Endodermal cell (in vitro differentiated cells): Measurements from ENCODE around the gene COQ2. TPM values are rescaled to one million over a fixed set of nuclear protein-coding genes. Genes with fewer than 3 reads are reported as not detected.

Experiments
- DNase-seq: peaks from one replicate; pipeline ENCODE4 v3.0.0-alpha.2; 2017
- H3K27ac ChIP-seq: 2 replicates; pipeline ENCODE4 v1.5.1; 2013; ENCODE audit warnings: mild to moderate bottlenecking, low read depth, low read length, moderate library complexity
- H3K27me3 ChIP-seq: 2 replicates; pipeline ENCODE4 v1.6.1; 2013; ENCODE audit warnings: mild to moderate bottlenecking, low read length, moderate library complexity; ENCODE audit not compliant: insufficient read depth, control insufficient read depth, poor library complexity, severe bottlenecking
- H3K36me3 ChIP-seq: 2 replicates; pipeline ENCODE4 v1.7.0; 2013; ENCODE audit warnings: mild to moderate bottlenecking, low read length, moderate library complexity; ENCODE audit not compliant: control insufficient read depth, insufficient read depth
- H3K4me1 ChIP-seq: one replicate; pipeline ENCODE4 v1.7.0; 2013; ENCODE audit warnings: low read length; ENCODE audit not compliant: control insufficient read depth, insufficient read depth
- H3K4me3 ChIP-seq: 2 replicates; pipeline ENCODE4 v1.5.1; 2013; ENCODE audit warnings: mild to moderate bottlenecking, low read length, moderate library complexity
- H3K9ac ChIP-seq: 2 replicates; pipeline ENCODE4 v1.6.1; 2013; ENCODE audit warnings: mild to moderate bottlenecking, low read length, moderate library complexity; ENCODE audit not compliant: poor library complexity, severe bottlenecking; ENCODE audit errors: extremely low read depth
- H3K9me3 ChIP-seq: 2 replicates; pipeline ENCODE4 v1.6.1; 2013; ENCODE audit warnings: mild to moderate bottlenecking, low read length, moderate library complexity; ENCODE audit not compliant: control insufficient read depth
- H3K27ac Mint-ChIP-seq: 2 replicates; pipeline ENCODE4 v1.8.0; 2020; ENCODE audit warnings: mixed read lengths
- H3K27me3 Mint-ChIP-seq: 2 replicates; pipeline ENCODE4 v1.8.0; 2021; ENCODE audit warnings: mild to moderate bottlenecking, mixed read lengths; ENCODE audit not compliant: insufficient read depth
- H3K36me3 Mint-ChIP-seq: 2 replicates; pipeline ENCODE4 v1.8.0; 2020; ENCODE audit warnings: low read depth, mixed read lengths
- H3K4me1 Mint-ChIP-seq: 2 replicates; pipeline ENCODE4 v1.8.0; 2020; ENCODE audit warnings: mixed read lengths
- H3K4me3 Mint-ChIP-seq: 2 replicates; pipeline ENCODE4 v1.8.0; 2020; ENCODE audit warnings: mild to moderate bottlenecking, moderate library complexity, mixed read lengths
- H3K9me3 Mint-ChIP-seq: 2 replicates; pipeline ENCODE4 v1.8.0; 2020; ENCODE audit warnings: mild to moderate bottlenecking, mixed read lengths
- CTCF ChIP-seq: fragments of 200-600 bp; sonication (generic); conservative IDR thresholded peaks from 2 replicates; pipeline ENCODE4 v1.5.0; 2021; ENCODE audit warnings: antibody characterized with exemption, mild to moderate bottlenecking
- WGBS, 2 experiments: methylation state at CpG; one replicate each; pipeline versions ENCODE4 v1.1.5 to v1.1.7; 2013; ENCODE audit warnings: missing lambda C conversion rate in 2 of 2, mixed read lengths in 1 of 2; ENCODE audit not compliant: insufficient coverage in 1 of 2, insufficient read length in 1 of 2; 5-methylcytosine and 5-hydroxymethylcytosine counted together
- total RNA-seq, 2 donors: library from RNA; stranded (reverse); fragmentation: NEBNext Ultra II Directional in 1 of 2; extraction: Animal tissue kit (Norgen Biotek cat#: 25700) in 1 of 2; gene quantifications; 2 replicates in 1 of 2; 3 replicates in 1 of 2; pipeline ENCODE4 v1.2.1, GENCODE V29; 2021

COQ2 gene
- total RNA-seq, 2 donors from 2014 or later, result 17.7 to 18.4 TPM

- no peaks in the 10 kb centered on the region for H3K27me3 Mint-ChIP-seq
- H3K4me3 ChIP-seq, result no peak overlapping the region
- H3K9ac ChIP-seq, result no peak overlapping the region
- H3K9me3 ChIP-seq, result no peaks in the 10 kb centered on the region
- H3K36me3 ChIP-seq, result peaks cover 43% of the 10 kb centered on the region
- no peak for TF ChIP-seq CTCF
- H3K4me3 Mint-ChIP-seq, result no peak overlapping the region
- H3K9me3 Mint-ChIP-seq, result no peaks in the 10 kb centered on the region
- H3K27ac ChIP-seq, result no peak overlapping the region
- no peak overlapping the region for H3K27ac Mint-ChIP-seq
- DNase-seq, result no peak
- no peaks in the 10 kb centered on the region for H3K4me1 ChIP-seq
- H3K4me1 Mint-ChIP-seq, result no peaks in the 10 kb centered on the region
- 91 to 93% methylated on average over 4 to 7 of the region's 7 CpGs for WGBS, 2 experiments
- H3K27me3 ChIP-seq, result no peaks in the 10 kb centered on the region
- peaks cover 17% of the 10 kb centered on the region for H3K36me3 Mint-ChIP-seq
These were observed 17.3 kb downstream of the COQ2 start for GRCh38 chr4:83267121-83267829.

GRCh38 chr4:83266689-83267088 lies 17.9 kb downstream of the COQ2 start:
- Histone ChIP-seq H3K4me3 (no peak overlapping the region), H3K27me3 (no peaks in the 10 kb centered on the region), H3K9ac (no peak overlapping the region), H3K36me3 (peaks cover 45% of the 10 kb centered on the region), H3K27ac (no peak overlapping the region), H3K4me1 (no peaks in the 10 kb centered on the region), H3K9me3 (no peaks in the 10 kb centered on the region)
- Mint-ChIP-seq H3K27me3 (no peaks in the 10 kb centered on the region), H3K27ac (no peak overlapping the region), H3K4me1 (no peaks in the 10 kb centered on the region), H3K36me3 (peaks cover 21% of the 10 kb centered on the region), H3K4me3 (no peak overlapping the region), H3K9me3 (no peaks in the 10 kb centered on the region)
- no peak for DNase-seq
- TF ChIP-seq CTCF, result no peak
- 96 to 100% methylated on average over 1 of the region's 1 CpG for WGBS, 2 experiments

GRCh38 chr4:83263106-83263505 lies 21.5 kb downstream of the COQ2 start:
- no peak for DNase-seq
- H3K9me3 ChIP-seq, result no peaks in the 10 kb centered on the region
- 75% methylated on average over 1 of the region's 1 CpG; no CpG with 5 or more reads in 1 of the 2 experiments for WGBS, 2 experiments
- no peaks in the 10 kb centered on the region for H3K4me1 Mint-ChIP-seq
- H3K36me3 ChIP-seq, result peaks cover 38% of the 10 kb centered on the region
- no peak overlapping the region for H3K9ac ChIP-seq
- H3K27ac ChIP-seq, result no peak overlapping the region
- H3K4me3 ChIP-seq, result no peak overlapping the region
- H3K27me3 ChIP-seq, result no peaks in the 10 kb centered on the region
- no peak for TF ChIP-seq CTCF
- H3K4me1 ChIP-seq, result no peaks in the 10 kb centered on the region
- no peaks in the 10 kb centered on the region for H3K9me3 Mint-ChIP-seq
- peaks cover 28% of the 10 kb centered on the region for H3K36me3 Mint-ChIP-seq
- H3K27me3 Mint-ChIP-seq, result no peaks in the 10 kb centered on the region
- no peak overlapping the region for H3K27ac Mint-ChIP-seq
- no peak overlapping the region for H3K4me3 Mint-ChIP-seq
